K562 (cell line): ENCODE measurements around the gene RRAGB. TPM values are rescaled to one million over a fixed set of nuclear protein-coding genes. Genes with fewer than 3 reads are reported as not detected.

Experiments used
- ATAC-seq: fragments of 200-7000 bp; cut with Tn5 transposase; 3 replicates; pipeline ENCODE4 v1.9.1; 2020; ENCODE audit warnings: moderate library complexity
- BruUV-seq: library from RNA; stranded (reverse); fragments of 400-500 nt; replicated peaks from 2 replicates; lab custom pipeline; 2021; lab: Mats Ljungman, UMichigan
- CTCF ChIA-PET: fragments of 300-600 bp; formaldehyde crosslinking; extraction: SDS; loops from one replicate; lab custom pipeline; 2021; ENCODE audit warnings: low intra/inter-chr PET ratio; lab: Yijun Ruan, JAX
- POLR2A ChIA-PET: fragments of 300-600, 350-650 bp; sonication (Branson Sonifier 250); formaldehyde crosslinking; extraction: SDS; loops from one replicate; lab custom pipeline; 2021; ENCODE audit warnings: antibody characterized with exemption, inconsistent platforms; lab: Yijun Ruan, JAX
- DNase-seq, 4 experiments: peaks; one replicate each; pipeline versions ENCODE4 v3.0.0 to v3.0.0-alpha.2; 2011 to 2018; ENCODE audit warnings: low spot score in 3 of 4, mixed read lengths in 3 of 4; ENCODE audit errors: extremely low read depth in 1 of 4
- FAIRE-seq: peaks from 2 replicates; lab custom pipeline; 2011; peaks lifted over from hg19 to GRCh38; lab: Jason Lieb, UNC
- H2AFZ ChIP-seq: 2 replicates; pipeline ENCODE4 v1.6.0; 2011; ENCODE audit warnings: low read depth, low read length, control low read depth, inconsistent platforms
- H3K27ac ChIP-seq: fragments of 200-600 bp; 3 replicates; pipeline ENCODE4 v1.8.0; 2011; ENCODE audit warnings: low read depth, mild to moderate bottlenecking, control low read depth, inconsistent platforms, low read length, moderate library complexity, mixed read lengths; ENCODE audit errors: extremely low read depth
- H3K27me3 ChIP-seq, 2 experiments: fragments of 300-600 bp in 1 of 2; 2 replicates in 1 of 2; 3 replicates in 1 of 2; pipeline versions ENCODE4 v1.6.0 to v1.8.0; 2011; ENCODE audit warnings: inconsistent platforms in 2 of 2, low read length in 2 of 2, mild to moderate bottlenecking in 1 of 2, mixed read lengths in 1 of 2, moderate library complexity in 1 of 2; ENCODE audit not compliant: control insufficient read depth in 2 of 2, insufficient read depth in 2 of 2
- H3K36me3 ChIP-seq: fragments of 300-600 bp; 3 replicates; pipeline ENCODE4 v1.8.0; 2011; ENCODE audit warnings: mild to moderate bottlenecking, low read length, inconsistent platforms; ENCODE audit not compliant: control insufficient read depth, insufficient read depth
- H3K4me1 ChIP-seq, 2 experiments: fragments of 200-600 bp in 1 of 2; replicated peaks in 1 of 2; 2 replicates in 1 of 2; 3 replicates in 1 of 2; pipeline versions ENCODE4 v1.5.1 to v1.8.0; 2011; ENCODE audit warnings: inconsistent platforms in 2 of 2, low read length in 2 of 2, mild to moderate bottlenecking in 1 of 2, mixed read lengths in 1 of 2, moderate library complexity in 1 of 2; ENCODE audit not compliant: control insufficient read depth in 2 of 2, insufficient read depth in 2 of 2
- H3K4me2 ChIP-seq: 2 replicates; pipeline ENCODE4 v1.6.1; 2011; ENCODE audit warnings: low read length, control low read depth, inconsistent platforms, mixed read lengths; ENCODE audit not compliant: insufficient read depth
- H3K4me3 ChIP-seq: fragments of 200-600 bp; sonication (generic), shearing (Covaris generic); 2 replicates; pipeline ENCODE4 v1.5.1; 2016; ENCODE audit warnings: control low read depth, inconsistent platforms
- H3K79me2 ChIP-seq: fragments of 200-600 bp; 3 replicates; pipeline ENCODE4 v1.8.0; 2011; ENCODE audit warnings: low read length, inconsistent platforms; ENCODE audit not compliant: control insufficient read depth, insufficient read depth
- H3K9ac ChIP-seq, 2 experiments: 2 replicates each; pipeline versions ENCODE4 v1.6.0 to v1.6.1; 2011; ENCODE audit warnings: low read depth in 2 of 2, low read length in 2 of 2, control low read depth in 1 of 2, inconsistent platforms in 1 of 2, mild to moderate bottlenecking in 1 of 2, mixed read lengths in 1 of 2; ENCODE audit not compliant: insufficient read depth in 1 of 2
- H3K9me1 ChIP-seq: one replicate; pipeline ENCODE4 v1.6.0; 2011; ENCODE audit warnings: inconsistent platforms, mild to moderate bottlenecking, low read length, moderate library complexity; ENCODE audit not compliant: control insufficient read depth, insufficient read depth
- H3K9me3 ChIP-seq: replicated peaks from 2 replicates; pipeline ENCODE4 v1.5.1; 2011; ENCODE audit warnings: low read depth, low read length, inconsistent platforms; ENCODE audit not compliant: control insufficient read depth, insufficient read depth
- H4K20me1 ChIP-seq: replicated peaks from 2 replicates; pipeline ENCODE4 v1.6.1; 2011; ENCODE audit warnings: low read length, inconsistent platforms, mixed read lengths; ENCODE audit not compliant: control insufficient read depth, insufficient read depth
- DDX20 ChIP-seq: fragments of 450-650 bp; IDR thresholded peaks from 2 replicates; pipeline ENCODE4 v1.6.1; 2016; ENCODE audit warnings: missing genetic modification characterization, low read depth, mild to moderate bottlenecking, missing compliant biosample characterization, moderate library complexity
- GABPB2 ChIP-seq: fragments of 250-450 bp; sonication (Bioruptor Pico); conservative IDR thresholded peaks from 2 replicates; pipeline ENCODE4 v1.5.1; 2021; ENCODE audit warnings: mild to moderate bottlenecking
- PHF20 ChIP-seq: fragments of 450-650 bp; IDR thresholded peaks from 2 replicates; pipeline ENCODE4 v1.6.1; 2018; ENCODE audit not compliant: partially characterized antibody
- POLR2B ChIP-seq: fragments of 450-650 bp; IDR thresholded peaks from 2 replicates; pipeline ENCODE4 v1.6.1; 2018; ENCODE audit warnings: low read depth; ENCODE audit not compliant: partially characterized antibody
- THRAP3 ChIP-seq: fragments of 450-650 bp; IDR thresholded peaks from 2 replicates; pipeline ENCODE4 v1.6.1; 2016; ENCODE audit warnings: mild to moderate bottlenecking, inconsistent platforms, borderline replicate concordance
- ZC3H11A ChIP-seq: IDR thresholded peaks from 2 replicates; pipeline ENCODE4 v1.6.1; 2012; ENCODE audit warnings: low read depth, low read length, improper control_type of control experiment
- ZKSCAN3 ChIP-seq: fragments of 250-450 bp; sonication (Bioruptor Pico); IDR thresholded peaks from 2 replicates; pipeline ENCODE4 v1.4.0; 2020
- ZNF184 ChIP-seq: sonication (generic); formaldehyde crosslinking; IDR thresholded peaks from 2 replicates; pipeline ENCODE4 v1.5.0; 2020; ENCODE audit warnings: missing genetic modification reagents
- ZNF347 ChIP-seq: fragments of 450-650 bp; formaldehyde crosslinking; IDR thresholded peaks from 2 replicates; pipeline ENCODE4 v1.4.0; 2020; ENCODE audit warnings: low read depth, mild to moderate bottlenecking, moderate library complexity
- WGBS: fragments of 100-300 bp; shearing (Covaris generic); methylation state at CpG from one replicate; pipeline ENCODE4 v1.1.6; 2016; ENCODE audit warnings: low coverage, mixed read lengths; ENCODE audit not compliant: insufficient coverage; ENCODE audit errors: missing lambda C conversion rate; 5-methylcytosine and 5-hydroxymethylcytosine counted together
- in situ Hi-C: fragments of 300-500 bp; cut with MboI; formaldehyde crosslinking; loops from 4 replicates; pipeline ENCODE4 v1.15.0; 2018; ENCODE audit warnings: inconsistent platforms, mixed read lengths
- intact Hi-C: fragments of 100-400 bp; cut with micrococcal nuclease; formaldehyde crosslinking; loops from 2 replicates; pipeline ENCODE4 v1.14.2; 2022
- polyA plus RNA-seq, 8 experiments: library from polyadenylated mRNA; depleted of rRNA in 4 of 8; stranded (reverse) in 5 of 8; unstranded in 3 of 8; fragments of >200 nt; fragmentation: Nextera tagmentation in 2 of 8; fragmentation: Illumina TruSeq in 1 of 8; extraction: Ambion mirVana in 2 of 8; extraction: Trizol in 1 of 8; gene quantifications; 2 replicates each; pipeline versions ENCODE4 v1.2.1 to v1.2.3, GENCODE V29; 2011 to 2014; ENCODE audit warnings: inconsistent platforms in 1 of 8, missing spikeins in 1 of 8
- total RNA-seq, 7 experiments: library from RNA; depleted of rRNA in 6 of 7; stranded (reverse); fragments of >200 nt in 6 of 7; fragmentation: Illumina TruSeq in 2 of 7; extraction: Trizol in 2 of 7; gene quantifications; 2 replicates each; pipeline versions ENCODE4 v1.2.1 to v1.2.3, GENCODE V29; 2011 to 2021; ENCODE audit warnings: low replicate concordance in 1 of 7
- TF ChIP-seq, protein P1 (sequence below): sonication (generic); formaldehyde crosslinking; IDR thresholded peaks from 2 replicates; pipeline ENCODE4 v1.8.1; 2023; ENCODE audit warnings: mild to moderate bottlenecking, missing genetic modification reagents
- TF ChIP-seq, protein P2 (sequence below): fragments of 200-800 bp; sonication (Bioruptor generic); IDR thresholded peaks from 2 replicates; pipeline ENCODE4 v1.6.1; 2017; ENCODE audit warnings: missing genetic modification characterization, missing compliant biosample characterization
- TF ChIP-seq, protein P3 (sequence below): fragments of 450-650 bp; IDR thresholded peaks from 2 replicates; pipeline ENCODE4 v1.6.1; 2017; ENCODE audit warnings: mild to moderate bottlenecking, moderate library complexity

The RRAGB gene
- total and polyA plus RNA-seq, 9 of the 15 experiments (the other 6 are each of a cell fraction or from before 2014, with no cell fraction given), result 5.6 to 15.6 (median 9.1) TPM

DNA sequence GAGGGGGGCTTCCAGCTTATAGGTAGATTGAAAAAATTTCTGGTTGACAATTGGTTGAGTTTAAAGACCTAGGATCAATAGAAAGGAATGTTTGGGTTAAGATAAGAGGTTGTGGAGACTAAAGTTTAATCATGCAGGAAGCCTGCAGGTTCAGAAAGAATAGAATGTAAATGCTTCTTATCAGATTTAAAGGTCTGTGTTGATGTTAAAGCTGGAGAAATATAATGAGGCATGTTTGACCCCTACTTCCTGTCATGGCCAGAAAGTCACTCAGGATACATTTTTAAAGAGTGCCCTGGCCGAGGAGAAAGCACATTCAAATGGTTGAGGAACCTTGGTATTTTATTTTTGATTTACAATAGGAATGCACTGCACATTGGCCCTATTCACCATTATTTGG, 3.9 kb upstream of the RRAGB start:
- BruUV-seq, result no TSS peak
- TF ChIP-seq, protein P1, sequence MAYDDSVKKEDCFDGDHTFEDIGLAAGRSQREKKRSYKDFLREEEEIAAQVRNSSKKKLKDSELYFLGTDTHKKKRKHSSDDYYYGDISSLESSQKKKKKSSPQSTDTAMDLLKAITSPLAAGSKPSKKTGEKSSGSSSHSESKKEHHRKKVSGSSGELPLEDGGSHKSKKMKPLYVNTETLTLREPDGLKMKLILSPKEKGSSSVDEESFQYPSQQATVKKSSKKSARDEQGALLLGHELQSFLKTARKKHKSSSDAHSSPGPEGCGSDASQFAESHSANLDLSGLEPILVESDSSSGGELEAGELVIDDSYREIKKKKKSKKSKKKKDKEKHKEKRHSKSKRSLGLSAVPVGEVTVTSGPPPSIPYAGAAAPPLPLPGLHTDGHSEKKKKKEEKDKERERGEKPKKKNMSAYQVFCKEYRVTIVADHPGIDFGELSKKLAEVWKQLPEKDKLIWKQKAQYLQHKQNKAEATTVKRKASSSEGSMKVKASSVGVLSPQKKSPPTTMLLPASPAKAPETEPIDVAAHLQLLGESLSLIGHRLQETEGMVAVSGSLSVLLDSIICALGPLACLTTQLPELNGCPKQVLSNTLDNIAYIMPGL, result no peak
- TF ChIP-seq, protein P2, sequence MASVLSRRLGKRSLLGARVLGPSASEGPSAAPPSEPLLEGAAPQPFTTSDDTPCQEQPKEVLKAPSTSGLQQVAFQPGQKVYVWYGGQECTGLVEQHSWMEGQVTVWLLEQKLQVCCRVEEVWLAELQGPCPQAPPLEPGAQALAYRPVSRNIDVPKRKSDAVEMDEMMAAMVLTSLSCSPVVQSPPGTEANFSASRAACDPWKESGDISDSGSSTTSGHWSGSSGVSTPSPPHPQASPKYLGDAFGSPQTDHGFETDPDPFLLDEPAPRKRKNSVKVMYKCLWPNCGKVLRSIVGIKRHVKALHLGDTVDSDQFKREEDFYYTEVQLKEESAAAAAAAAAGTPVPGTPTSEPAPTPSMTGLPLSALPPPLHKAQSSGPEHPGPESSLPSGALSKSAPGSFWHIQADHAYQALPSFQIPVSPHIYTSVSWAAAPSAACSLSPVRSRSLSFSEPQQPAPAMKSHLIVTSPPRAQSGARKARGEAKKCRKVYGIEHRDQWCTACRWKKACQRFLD (CRISPR knock-in tag), result no peak
- TF ChIP-seq, protein P3, sequence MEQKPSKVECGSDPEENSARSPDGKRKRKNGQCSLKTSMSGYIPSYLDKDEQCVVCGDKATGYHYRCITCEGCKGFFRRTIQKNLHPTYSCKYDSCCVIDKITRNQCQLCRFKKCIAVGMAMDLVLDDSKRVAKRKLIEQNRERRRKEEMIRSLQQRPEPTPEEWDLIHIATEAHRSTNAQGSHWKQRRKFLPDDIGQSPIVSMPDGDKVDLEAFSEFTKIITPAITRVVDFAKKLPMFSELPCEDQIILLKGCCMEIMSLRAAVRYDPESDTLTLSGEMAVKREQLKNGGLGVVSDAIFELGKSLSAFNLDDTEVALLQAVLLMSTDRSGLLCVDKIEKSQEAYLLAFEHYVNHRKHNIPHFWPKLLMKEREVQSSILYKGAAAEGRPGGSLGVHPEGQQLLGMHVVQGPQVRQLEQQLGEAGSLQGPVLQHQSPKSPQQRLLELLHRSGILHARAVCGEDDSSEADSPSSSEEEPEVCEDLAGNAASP, result no peak
- no peak for TF ChIP-seq POLR2B
- no peak for TF ChIP-seq GABPB2 (CRISPR knock-in tag)
- TF ChIP-seq THRAP3, result no peak
- no peak for TF ChIP-seq PHF20
- no peak for TF ChIP-seq DDX20 (tag)
- no peak for TF ChIP-seq ZKSCAN3
- no peak for TF ChIP-seq ZNF347 (CRISPR knock-in tag)
- TF ChIP-seq ZNF184 (CRISPR knock-in tag), result no peak
- no peak for TF ChIP-seq ZC3H11A

More for the DNA sequence above, 3.9 kb upstream of the RRAGB start:
- in situ Hi-C loops, result no loop called here
- H3K27ac ChIP-seq, result no peak overlapping the region
- no peaks in the 10 kb centered on the region for H3K9me3 ChIP-seq
- POLR2A ChIA-PET, result no interaction called here
- no peak overlapping the region for H3K4me3 ChIP-seq
- ATAC-seq, result no peak
- FAIRE-seq, result no peak
- no peak for DNase-seq
- H3K36me3 ChIP-seq, result no peaks in the 10 kb centered on the region
- WGBS, result 0% methylated on average over 1 of the region's 1 CpG
- no peak overlapping the region for H3K4me2 ChIP-seq
- H3K9ac ChIP-seq, result no peak overlapping the region
- no peaks in the 10 kb centered on the region for H3K9me1 ChIP-seq
- H3K27me3 ChIP-seq, result no peaks in the 10 kb centered on the region
- intact Hi-C loops, result loop anchor here (10.0 kb wide), 1 partner anchor 259 kb away; the partner anchor contains the start of gene MAGEH1
- CTCF ChIA-PET, result no interaction called here
- no peak overlapping the region for H2AFZ ChIP-seq
- H4K20me1 ChIP-seq, result no peaks in the 10 kb centered on the region
- peaks cover 5% of the 10 kb centered on the region for H3K79me2 ChIP-seq
- peaks cover 0 to 5% of the 10 kb centered on the region in 2 experiments; a peak in 1 of 5 replicates for H3K4me1 ChIP-seq
